ENCODE measurements around the gene ANO9. TPM values are rescaled to one million over a fixed set of nuclear protein-coding genes. Genes with fewer than 3 reads are reported as not detected.

The ANO9 gene
- total and polyA plus RNA-seq, 2 experiments from 2014 or later = 9.0 to 10.2 TPM

GRCh38 chr11:399731-400211 lies 42.0 kb downstream of the ANO9 start:
- TF ChIP-seq POLR2AphosphoS5 (IDR thresholded peaks at IDR 0.05; ENCODE audit: low read depth) (no peak), ETS1 (IDR thresholded peaks at IDR 0.05) (no peak), ZNF331 (CRISPR knock-in tag; IDR thresholded peaks at IDR 0.05; ENCODE audit: low read depth) (no peak), ZNF114 (CRISPR knock-in tag; IDR thresholded peaks at IDR 0.05) (no peak), CTCF (conservative IDR thresholded peaks at IDR 0.05; ENCODE audit: low read depth in 2 of 2) (no peak), JUNB (IDR thresholded peaks at IDR 0.05; ENCODE audit: unreplicated experiment) (no peak), ZNF462 (CRISPR knock-in tag; IDR thresholded peaks at IDR 0.05) (no peak), CREB1 (CRISPR knock-in tag; IDR thresholded peaks at IDR 0.05; ENCODE audit: low read depth) (no peak), STAT1 (IDR thresholded peaks at IDR 0.05; ENCODE audit: unreplicated experiment) (no peak), NANOG (IDR thresholded peaks at IDR 0.05; ENCODE audit: borderline replicate concordance) (no peak), REST (IDR thresholded peaks at IDR 0.05; ENCODE audit: unreplicated experiment) (no peak), EZH2phosphoT487 (IDR thresholded peaks at IDR 0.05; ENCODE audit: unreplicated experiment) (no peak), EZH2 (IDR thresholded peaks at IDR 0.05; ENCODE audit: low read depth, unreplicated experiment) (no peak)
- Histone ChIP-seq H4K20me1 (replicated peaks; ENCODE audit: insufficient read depth) (no peaks in the 10 kb centered on the region), H2AFZ (no peak overlapping the region), H3K9me2 (ENCODE audit: insufficient read depth) (no peaks in the 10 kb centered on the region), H3K4me3 (no peak overlapping the region), H3F3A (replicated peaks; ENCODE audit: low read depth) (no peaks in the 10 kb centered on the region), H3K4me2 (no peak overlapping the region), H3K36me3 (ENCODE audit: insufficient read depth) (no peaks in the 10 kb centered on the region), H3K27me3 (ENCODE audit: insufficient read depth) (no peaks in the 10 kb centered on the region), H3K4me1 (ENCODE audit: insufficient read depth) (no peaks in the 10 kb centered on the region), H3K79me2 (replicated peaks; ENCODE audit: insufficient read depth) (no peaks in the 10 kb centered on the region), H3K27ac (ENCODE audit: low read depth) (no peak overlapping the region)
- Mint-ChIP-seq H3K4me1 (no peaks in the 10 kb centered on the region), H3K36me3 (ENCODE audit: low read depth) (peaks cover 14% of the 10 kb centered on the region; the same call in 2 of the 3 replicates), H3K9me3 (peaks cover 22% of the 10 kb centered on the region), H3K4me3 (no peak overlapping the region), H3K27ac (no peak overlapping the region), H3K27me3 (ENCODE audit: insufficient read depth, low read depth, poor library complexity) (peaks cover 16% of the 10 kb centered on the region)
- DNase-seq (ENCODE audit: low spot score) = no peak
- ATAC-seq = no peak
